DMS 273 (cell line): ENCODE results near the gene GUCY2C.
"Not testable (repeated sequence)": the region's sequence is repeated elsewhere in the genome, so short reads cannot be mapped to it uniquely, and the experiment has no call there.

ENCODE experiments used
- DNase-seq: peaks from one replicate; lab custom pipeline; 2025; ENCODE audit not compliant: unreplicated experiment; lab: John Stamatoyannopoulos, UW

The GUCY2C gene

GRCh38 chr12:14682231-14682630 lies 14.2 kb downstream of the GUCY2C start:
- DNase-seq, result not testable (repeated sequence)

GRCh38 chr12:14681625-14682024 lies 14.8 kb downstream of the GUCY2C start:
- DNase-seq, result no peak

GRCh38 chr12:14681190-14681589 lies 15.2 kb downstream of the GUCY2C start:
- no peak for DNase-seq

- DNase-seq, result no peak
Observed at GRCh38 chr12:14678547-14679150, 17.8 kb downstream of the GUCY2C start.

GRCh38 chr12:14668591-14668990 lies 27.8 kb downstream of the GUCY2C start:
- DNase-seq, result no peak

- DNase-seq, result no peak
Observed at GRCh38 chr12:14665354-14666348, 30.7 kb downstream of the GUCY2C start.

- peak; percentile 60 for DNase-seq
Observed at GRCh38 chr12:14664434-14665023, 31.9 kb downstream of the GUCY2C start.

GRCh38 chr12:14663002-14663401 lies 33.4 kb downstream of the GUCY2C start:
- DNase-seq, result no peak

- DNase-seq, result no peak
Observed at GRCh38 chr12:14656846-14657245, 39.6 kb downstream of the GUCY2C start.

- no peak for DNase-seq
Observed at GRCh38 chr12:14655284-14655683, 41.1 kb downstream of the GUCY2C start.

- no peak for DNase-seq
Observed at GRCh38 chr12:14654842-14655241, 41.6 kb downstream of the GUCY2C start.

GRCh38 chr12:14654416-14654815 lies 42.0 kb downstream of the GUCY2C start:
- DNase-seq, result no peak

- no peak for DNase-seq
Observed at GRCh38 chr12:14652483-14652882, 43.9 kb downstream of the GUCY2C start.

GRCh38 chr12:14651371-14651770 lies 45.0 kb downstream of the GUCY2C start:
- DNase-seq, result no peak

- DNase-seq, result no peak
Observed at GRCh38 chr12:14650789-14651188, 45.6 kb downstream of the GUCY2C start.

- no peak for DNase-seq
Observed at GRCh38 chr12:14647028-14647750, 49.2 kb downstream of the GUCY2C start.

- DNase-seq, result peak; percentile 2
Observed at GRCh38 chr12:14643251-14643650, 53.1 kb downstream of the GUCY2C start.

GRCh38 chr12:14638066-14638465 lies 58.3 kb downstream of the GUCY2C start:
- no peak for DNase-seq

GRCh38 chr12:14635776-14636175 lies 60.6 kb downstream of the GUCY2C start:
- DNase-seq, result no peak

GRCh38 chr12:14630793-14631192 lies 65.6 kb downstream of the GUCY2C start:
- DNase-seq, result no peak
